WTC11 (cell line): Measurements from ENCODE around the gene VPREB3. TPM values are rescaled to one million over a fixed set of nuclear protein-coding genes. Genes with fewer than 3 reads are reported as not detected.

ENCODE experiments used
- ATAC-seq: fragments of 200-7000 bp; cut with Tn5 transposase; 2 replicates; pipeline ENCODE4 v1.10.0; 2021; ENCODE audit warnings: mild to moderate bottlenecking, moderate library complexity
- CTCF ChIA-PET: fragments of 300-600 bp; sonication (Branson Sonifier 250); formaldehyde crosslinking; loops from one replicate; lab custom pipeline; 2021; ENCODE audit warnings: antibody characterized with exemption; lab: Charles Lee
- POLR2A ChIA-PET: fragments of 350-600 bp; sonication (Branson Sonifier 250); formaldehyde crosslinking; loops from one replicate; lab custom pipeline; 2021; ENCODE audit warnings: antibody characterized with exemption; lab: Charles Lee
- DNase-seq: peaks from one replicate; pipeline ENCODE4 v3.0.0; 2021; ENCODE audit warnings: low spot score
- H3K27ac Mint-ChIP-seq: 2 replicates; pipeline ENCODE4 v1.8.0; 2021; ENCODE audit warnings: mixed read lengths
- H3K27me3 Mint-ChIP-seq: 2 replicates; pipeline ENCODE4 v1.8.0; 2021; ENCODE audit warnings: low read depth, mild to moderate bottlenecking, moderate library complexity, mixed read lengths
- H3K36me3 Mint-ChIP-seq: 2 replicates; pipeline ENCODE4 v1.8.0; 2021; ENCODE audit warnings: mixed read lengths
- H3K4me1 Mint-ChIP-seq: 2 replicates; pipeline ENCODE4 v1.8.0; 2022; ENCODE audit warnings: mixed read lengths
- H3K4me3 Mint-ChIP-seq: 2 replicates; pipeline ENCODE4 v1.8.0; 2021; ENCODE audit warnings: mild to moderate bottlenecking, moderate library complexity, mixed read lengths
- H3K9me3 Mint-ChIP-seq: 2 replicates; pipeline ENCODE4 v1.8.0; 2021; ENCODE audit warnings: mixed read lengths
- IRF2 ChIP-seq: sonication (generic); formaldehyde crosslinking; IDR thresholded peaks from 2 replicates; pipeline ENCODE4 v1.8.0; 2022; ENCODE audit warnings: low read depth, missing genetic modification reagents, borderline replicate concordance
- JAZF1 ChIP-seq: fragments of 250-450 bp; sonication (Bioruptor Pico); IDR thresholded peaks from 2 replicates; pipeline ENCODE4 v1.9.0; 2021; ENCODE audit warnings: moderate library complexity, mild to moderate bottlenecking, inconsistent platforms
- MXD4 ChIP-seq: fragments of 250-450 bp; sonication (Bioruptor Pico); IDR thresholded peaks from 2 replicates; pipeline ENCODE4 v1.8.0; 2021; ENCODE audit warnings: mild to moderate bottlenecking, moderate library complexity, borderline replicate concordance
- NFE2L1 ChIP-seq: sonication (generic); formaldehyde crosslinking; IDR thresholded peaks from 2 replicates; pipeline ENCODE4 v1.8.1; 2023; ENCODE audit warnings: missing genetic modification reagents
- NR2C2 ChIP-seq: sonication (generic); formaldehyde crosslinking; IDR thresholded peaks from 2 replicates; pipeline ENCODE4 v1.8.0; 2022; ENCODE audit warnings: mild to moderate bottlenecking, missing genetic modification reagents
- NR3C1 ChIP-seq: sonication (generic); formaldehyde crosslinking; conservative IDR thresholded peaks from 2 replicates; pipeline ENCODE4 v1.8.1; 2023; ENCODE audit warnings: low read depth, mild to moderate bottlenecking, missing genetic modification reagents
- PRRX2 ChIP-seq: fragments of 250-450 bp; sonication (Bioruptor Pico); IDR thresholded peaks from 2 replicates; pipeline ENCODE4 v1.8.0; 2021; ENCODE audit warnings: mild to moderate bottlenecking
- RORB ChIP-seq: fragments of 250-450 bp; sonication (Bioruptor Pico); IDR thresholded peaks from 2 replicates; pipeline ENCODE4 v1.9.0; 2021; ENCODE audit warnings: mild to moderate bottlenecking
- SP1 ChIP-seq: sonication (generic); formaldehyde crosslinking; conservative IDR thresholded peaks from 2 replicates; pipeline ENCODE4 v1.8.1; 2022; ENCODE audit warnings: missing genetic modification reagents
- TEAD4 ChIP-seq: sonication (generic); formaldehyde crosslinking; IDR thresholded peaks from 2 replicates; pipeline ENCODE4 v1.8.0; 2022; ENCODE audit warnings: mild to moderate bottlenecking, missing genetic modification reagents
- ZNF281 ChIP-seq: sonication (generic); formaldehyde crosslinking; IDR thresholded peaks from 2 replicates; pipeline ENCODE4 v1.8.0; 2023; ENCODE audit warnings: mild to moderate bottlenecking, missing genetic modification reagents
- total RNA-seq: library from RNA; stranded (reverse); gene quantifications from 3 replicates; pipeline ENCODE4 v1.2.3, GENCODE V29; 2021
- TF ChIP-seq, protein P1 (sequence below): sonication (generic); formaldehyde crosslinking; IDR thresholded peaks from 2 replicates; pipeline ENCODE4 v1.8.1; 2022; ENCODE audit warnings: mild to moderate bottlenecking, missing genetic modification reagents, moderate library complexity, borderline replicate concordance
- TF ChIP-seq, protein P2 (sequence below): fragments of 250-450 bp; sonication (Bioruptor Pico); IDR thresholded peaks from 2 replicates; pipeline ENCODE4 v1.9.0; 2021; ENCODE audit warnings: mild to moderate bottlenecking
- TF ChIP-seq, protein P3 (sequence below): fragments of 250-450 bp; sonication (Bioruptor Pico); conservative IDR thresholded peaks from 2 replicates; pipeline ENCODE4 v1.9.0; 2021; ENCODE audit warnings: mild to moderate bottlenecking
- TF ChIP-seq, protein P4 (sequence below): fragments of 250-450 bp; sonication (Bioruptor Pico); IDR thresholded peaks from 2 replicates; pipeline ENCODE4 v1.9.0; 2021; ENCODE audit warnings: mild to moderate bottlenecking
- TF ChIP-seq, protein P5 (sequence below): sonication (generic); formaldehyde crosslinking; IDR thresholded peaks from 2 replicates; pipeline ENCODE4 v1.8.1; 2023; ENCODE audit warnings: mild to moderate bottlenecking, missing genetic modification reagents

Gene VPREB3
- total RNA-seq, 1 experiment from 2014 or later = 0.81 TPM

DNA sequence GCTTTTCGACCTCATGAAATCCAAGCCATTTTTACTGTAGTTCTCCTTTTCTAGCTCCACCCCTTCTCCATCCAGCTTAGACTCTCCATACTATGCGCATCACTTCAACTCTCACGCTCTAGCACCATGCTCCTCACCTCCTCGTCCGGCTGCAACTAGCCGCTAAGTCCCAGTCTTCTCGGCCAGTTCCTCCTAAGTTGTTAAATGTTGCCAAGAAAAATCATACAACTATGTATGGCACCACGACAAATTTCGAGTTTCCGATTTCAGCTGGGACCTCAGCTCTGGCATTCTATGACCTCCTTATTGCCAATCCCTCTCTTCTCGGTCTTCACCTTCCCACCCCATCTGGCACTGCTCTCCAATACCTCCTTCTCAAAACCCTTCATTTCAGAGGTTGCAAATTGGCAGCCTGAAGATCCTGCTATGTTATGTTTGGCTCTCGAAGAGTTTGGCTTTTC lies 4.4 kb downstream of the VPREB3 start (continued):
- TF ChIP-seq, protein P1, sequence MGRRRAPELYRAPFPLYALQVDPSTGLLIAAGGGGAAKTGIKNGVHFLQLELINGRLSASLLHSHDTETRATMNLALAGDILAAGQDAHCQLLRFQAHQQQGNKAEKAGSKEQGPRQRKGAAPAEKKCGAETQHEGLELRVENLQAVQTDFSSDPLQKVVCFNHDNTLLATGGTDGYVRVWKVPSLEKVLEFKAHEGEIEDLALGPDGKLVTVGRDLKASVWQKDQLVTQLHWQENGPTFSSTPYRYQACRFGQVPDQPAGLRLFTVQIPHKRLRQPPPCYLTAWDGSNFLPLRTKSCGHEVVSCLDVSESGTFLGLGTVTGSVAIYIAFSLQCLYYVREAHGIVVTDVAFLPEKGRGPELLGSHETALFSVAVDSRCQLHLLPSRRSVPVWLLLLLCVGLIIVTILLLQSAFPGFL = no peak
- TF ChIP-seq SP1 (CRISPR knock-in tag) (no peak), IRF2 (CRISPR knock-in tag) (no peak), ZNF281 (no peak), NFE2L1 (CRISPR knock-in tag) (no peak), PRRX2 (CRISPR knock-in tag) (no peak), NR2C2 (CRISPR knock-in tag) (no peak)
- TF ChIP-seq, protein P2, sequence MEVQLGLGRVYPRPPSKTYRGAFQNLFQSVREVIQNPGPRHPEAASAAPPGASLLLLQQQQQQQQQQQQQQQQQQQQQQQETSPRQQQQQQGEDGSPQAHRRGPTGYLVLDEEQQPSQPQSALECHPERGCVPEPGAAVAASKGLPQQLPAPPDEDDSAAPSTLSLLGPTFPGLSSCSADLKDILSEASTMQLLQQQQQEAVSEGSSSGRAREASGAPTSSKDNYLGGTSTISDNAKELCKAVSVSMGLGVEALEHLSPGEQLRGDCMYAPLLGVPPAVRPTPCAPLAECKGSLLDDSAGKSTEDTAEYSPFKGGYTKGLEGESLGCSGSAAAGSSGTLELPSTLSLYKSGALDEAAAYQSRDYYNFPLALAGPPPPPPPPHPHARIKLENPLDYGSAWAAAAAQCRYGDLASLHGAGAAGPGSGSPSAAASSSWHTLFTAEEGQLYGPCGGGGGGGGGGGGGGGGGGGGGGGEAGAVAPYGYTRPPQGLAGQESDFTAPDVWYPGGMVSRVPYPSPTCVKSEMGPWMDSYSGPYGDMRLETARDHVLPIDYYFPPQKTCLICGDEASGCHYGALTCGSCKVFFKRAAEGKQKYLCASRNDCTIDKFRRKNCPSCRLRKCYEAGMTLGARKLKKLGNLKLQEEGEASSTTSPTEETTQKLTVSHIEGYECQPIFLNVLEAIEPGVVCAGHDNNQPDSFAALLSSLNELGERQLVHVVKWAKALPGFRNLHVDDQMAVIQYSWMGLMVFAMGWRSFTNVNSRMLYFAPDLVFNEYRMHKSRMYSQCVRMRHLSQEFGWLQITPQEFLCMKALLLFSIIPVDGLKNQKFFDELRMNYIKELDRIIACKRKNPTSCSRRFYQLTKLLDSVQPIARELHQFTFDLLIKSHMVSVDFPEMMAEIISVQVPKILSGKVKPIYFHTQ = no peak
- TF ChIP-seq, protein P3, sequence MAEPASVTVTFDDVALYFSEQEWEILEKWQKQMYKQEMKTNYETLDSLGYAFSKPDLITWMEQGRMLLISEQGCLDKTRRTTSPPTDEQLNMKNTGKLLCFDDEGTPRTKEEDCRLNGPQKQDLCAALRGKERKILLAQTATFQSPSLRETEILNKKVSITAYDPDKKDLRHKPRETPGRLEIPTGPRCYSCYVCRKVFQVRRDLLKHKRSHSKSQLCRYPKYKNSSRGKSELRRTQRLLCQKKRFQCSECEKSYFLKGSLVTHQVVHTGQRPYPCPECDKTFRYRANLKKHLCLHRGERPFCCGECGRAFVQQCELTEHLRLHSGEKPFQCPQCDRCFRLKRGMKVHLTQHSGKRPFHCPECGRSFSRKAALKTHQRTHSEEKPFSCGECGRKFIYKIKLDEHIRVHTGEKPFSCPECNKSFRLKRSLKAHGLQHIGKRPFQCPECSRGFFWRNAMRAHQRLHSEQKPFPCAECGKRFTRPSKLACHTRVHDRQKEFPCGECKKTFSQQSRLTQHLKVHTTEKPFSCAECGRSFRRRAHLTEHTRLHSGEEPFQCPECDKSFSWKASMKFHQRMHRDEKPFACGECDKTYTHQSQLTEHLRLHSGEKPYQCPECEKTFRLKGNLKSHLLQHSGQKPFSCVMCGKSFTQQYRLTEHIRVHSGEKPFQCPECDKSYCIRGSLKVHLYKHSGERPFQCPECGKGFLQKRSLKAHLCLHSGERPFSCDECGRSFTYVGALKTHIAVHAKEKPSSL = no peak
- TF ChIP-seq, protein P4, sequence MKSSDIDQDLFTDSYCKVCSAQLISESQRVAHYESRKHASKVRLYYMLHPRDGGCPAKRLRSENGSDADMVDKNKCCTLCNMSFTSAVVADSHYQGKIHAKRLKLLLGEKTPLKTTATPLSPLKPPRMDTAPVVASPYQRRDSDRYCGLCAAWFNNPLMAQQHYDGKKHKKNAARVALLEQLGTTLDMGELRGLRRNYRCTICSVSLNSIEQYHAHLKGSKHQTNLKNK (CRISPR knock-in tag) = no peak

GRCh38 chr22:23745791-23746190 lies 8.4 kb downstream of the VPREB3 start:
- Mint-ChIP-seq H3K27ac (no peak overlapping the region), H3K9me3 (no peaks in the 10 kb centered on the region), H3K27me3 (no peaks in the 10 kb centered on the region), H3K4me3 (no peak overlapping the region), H3K36me3 (peaks cover 19% of the 10 kb centered on the region), H3K4me1 (peaks cover 12% of the 10 kb centered on the region)
- TF ChIP-seq, protein P5, sequence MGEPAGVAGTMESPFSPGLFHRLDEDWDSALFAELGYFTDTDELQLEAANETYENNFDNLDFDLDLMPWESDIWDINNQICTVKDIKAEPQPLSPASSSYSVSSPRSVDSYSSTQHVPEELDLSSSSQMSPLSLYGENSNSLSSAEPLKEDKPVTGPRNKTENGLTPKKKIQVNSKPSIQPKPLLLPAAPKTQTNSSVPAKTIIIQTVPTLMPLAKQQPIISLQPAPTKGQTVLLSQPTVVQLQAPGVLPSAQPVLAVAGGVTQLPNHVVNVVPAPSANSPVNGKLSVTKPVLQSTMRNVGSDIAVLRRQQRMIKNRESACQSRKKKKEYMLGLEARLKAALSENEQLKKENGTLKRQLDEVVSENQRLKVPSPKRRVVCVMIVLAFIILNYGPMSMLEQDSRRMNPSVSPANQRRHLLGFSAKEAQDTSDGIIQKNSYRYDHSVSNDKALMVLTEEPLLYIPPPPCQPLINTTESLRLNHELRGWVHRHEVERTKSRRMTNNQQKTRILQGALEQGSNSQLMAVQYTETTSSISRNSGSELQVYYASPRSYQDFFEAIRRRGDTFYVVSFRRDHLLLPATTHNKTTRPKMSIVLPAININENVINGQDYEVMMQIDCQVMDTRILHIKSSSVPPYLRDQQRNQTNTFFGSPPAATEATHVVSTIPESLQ (CRISPR knock-in tag) = no peak
- DNase-seq (no peak), ATAC-seq (no peak)
- ChIA-PET CTCF (interaction anchor here (1.2 kb wide), 1 partner anchor 23 kb away, joined by 3 read pairs; no protein-coding TSS in a partner anchor), POLR2A (interaction anchor here (0.7 kb wide), 1 partner anchor 28 kb away, joined by 4 read pairs; no protein-coding TSS in a partner anchor)

DNA sequence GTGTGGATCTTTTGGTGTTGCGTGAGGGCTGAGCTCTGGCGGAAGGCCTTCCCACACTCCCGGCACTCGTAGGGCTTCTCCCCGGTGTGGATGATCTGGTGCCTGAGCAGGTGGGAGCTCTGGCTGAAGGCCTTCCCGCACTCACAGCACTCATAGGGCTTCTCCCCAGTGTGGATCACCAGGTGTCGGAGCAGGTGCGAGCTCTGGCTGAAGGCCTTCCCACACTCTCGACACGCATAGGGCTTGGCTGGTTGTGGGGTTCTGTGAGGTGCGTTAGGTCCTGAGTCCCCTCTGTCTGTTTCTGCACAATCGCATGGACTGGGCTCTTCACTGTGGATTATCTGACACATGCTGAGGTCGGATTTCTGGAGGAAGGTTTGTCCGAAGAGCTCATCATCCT lies 9.7 kb downstream of the VPREB3 start:
- peaks cover under 1% of the 10 kb centered on the region for H3K4me1 Mint-ChIP-seq
- H3K36me3 Mint-ChIP-seq = peaks cover 19% of the 10 kb centered on the region
- no peaks in the 10 kb centered on the region for H3K9me3 Mint-ChIP-seq
- POLR2A ChIA-PET = no interaction called here
- CTCF ChIA-PET = interaction anchor here (0.8 to 1.2 kb wide), 3 partner anchors 23 to 105 kb away, joined by 3 to 4 read pairs (median 3); partner anchors contain the start of gene CHCHD10
- H3K27ac Mint-ChIP-seq = no peak overlapping the region
- ATAC-seq (no peak), DNase-seq (no peak)
- no peaks in the 10 kb centered on the region for H3K27me3 Mint-ChIP-seq
- H3K4me3 Mint-ChIP-seq = no peak overlapping the region
- TF ChIP-seq MXD4 (CRISPR knock-in tag) (no peak), RORB (CRISPR knock-in tag) (no peak), JAZF1 (CRISPR knock-in tag) (no peak), TEAD4 (CRISPR knock-in tag) (no peak), NFE2L1 (CRISPR knock-in tag) (no peak), NR3C1 (CRISPR knock-in tag) (no peak)
- TF ChIP-seq, protein P4 (CRISPR knock-in tag) = no peak
